Stimulated activated CD8-positive, alpha-beta memory T cell treated with anti-CD3 and anti-CD28 coated beads, Interleukin-7, amount 100 ng/mL, for 1 hour (primary cell): ENCODE data around the gene TTBK1.

ENCODE experiments used
- DNase-seq, 2 donors: peaks; one replicate each; pipeline ENCODE4 v3.0.0-alpha.2; 2020; ENCODE audit warnings: low read depth in 2 of 2

TTBK1 gene

GRCh38 chr6:43242908-43243663, at the start of gene TTBK1:
Gene TTBK1, plus strand, starts transcription at chr6:43243481. Its CDS starts 3,180 bp downstream, at chr6:43246661.
- no peak for DNase-seq

GRCh38 chr6:43193929-43194328, 49.4 kb upstream of the TTBK1 start:
- DNase-seq = no peak

GRCh38 chr6:43196337-43196736, 46.9 kb upstream of the TTBK1 start:
- DNase-seq = no peak

GRCh38 chr6:43199912-43200311, 43.4 kb upstream of the TTBK1 start:
- no peak for DNase-seq

GRCh38 chr6:43200541-43200940, 42.7 kb upstream of the TTBK1 start:
- no peak for DNase-seq

GRCh38 chr6:43202451-43202850, 40.8 kb upstream of the TTBK1 start:
- DNase-seq = no peak

- DNase-seq = no peak
Observed at GRCh38 chr6:43203029-43203717, 40.1 kb upstream of the TTBK1 start.

- no peak for DNase-seq
Observed at GRCh38 chr6:43203718-43204095, 39.6 kb upstream of the TTBK1 start.

- no peak for DNase-seq
Observed at GRCh38 chr6:43204271-43205105, 38.8 kb upstream of the TTBK1 start.

GRCh38 chr6:43205849-43206248, 37.4 kb upstream of the TTBK1 start:
- DNase-seq = no peak

- no peak for DNase-seq
Observed at GRCh38 chr6:43207286-43207685, 36.0 kb upstream of the TTBK1 start.

- DNase-seq = no peak
Observed at GRCh38 chr6:43211955-43212354, 31.3 kb upstream of the TTBK1 start.

- DNase-seq = no peak
Observed at GRCh38 chr6:43213431-43213830, 29.9 kb upstream of the TTBK1 start.

GRCh38 chr6:43215066-43215465, 28.2 kb upstream of the TTBK1 start:
- DNase-seq = no peak

GRCh38 chr6:43216200-43216599, 27.1 kb upstream of the TTBK1 start:
- DNase-seq = no peak

- DNase-seq = no peak
Observed at GRCh38 chr6:43217351-43217750, 25.9 kb upstream of the TTBK1 start.

GRCh38 chr6:43219119-43219518, 24.2 kb upstream of the TTBK1 start:
- DNase-seq = no peak

- no peak for DNase-seq
Observed at GRCh38 chr6:43219814-43220213, 23.5 kb upstream of the TTBK1 start.

- DNase-seq = no peak
Observed at GRCh38 chr6:43220439-43220951, 22.8 kb upstream of the TTBK1 start.

- no peak for DNase-seq
Observed at GRCh38 chr6:43221046-43221972, 22.0 kb upstream of the TTBK1 start.

- DNase-seq = no peak
Observed at GRCh38 chr6:43222418-43223059, 20.7 kb upstream of the TTBK1 start.
